ENCODE data around the gene PPP1R9B.

- TF ChIP-seq, protein P1, sequence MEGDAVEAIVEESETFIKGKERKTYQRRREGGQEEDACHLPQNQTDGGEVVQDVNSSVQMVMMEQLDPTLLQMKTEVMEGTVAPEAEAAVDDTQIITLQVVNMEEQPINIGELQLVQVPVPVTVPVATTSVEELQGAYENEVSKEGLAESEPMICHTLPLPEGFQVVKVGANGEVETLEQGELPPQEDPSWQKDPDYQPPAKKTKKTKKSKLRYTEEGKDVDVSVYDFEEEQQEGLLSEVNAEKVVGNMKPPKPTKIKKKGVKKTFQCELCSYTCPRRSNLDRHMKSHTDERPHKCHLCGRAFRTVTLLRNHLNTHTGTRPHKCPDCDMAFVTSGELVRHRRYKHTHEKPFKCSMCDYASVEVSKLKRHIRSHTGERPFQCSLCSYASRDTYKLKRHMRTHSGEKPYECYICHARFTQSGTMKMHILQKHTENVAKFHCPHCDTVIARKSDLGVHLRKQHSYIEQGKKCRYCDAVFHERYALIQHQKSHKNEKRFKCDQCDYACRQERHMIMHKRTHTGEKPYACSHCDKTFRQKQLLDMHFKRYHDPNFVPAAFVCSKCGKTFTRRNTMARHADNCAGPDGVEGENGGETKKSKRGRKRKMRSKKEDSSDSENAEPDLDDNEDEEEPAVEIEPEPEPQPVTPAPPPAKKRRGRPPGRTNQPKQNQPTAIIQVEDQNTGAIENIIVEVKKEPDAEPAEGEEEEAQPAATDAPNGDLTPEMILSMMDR (IDR thresholded peaks at IDR 0.05; ENCODE audit: low read depth, low read length, poor library complexity, severe bottlenecking): no peak
- no peak for TF ChIP-seq EZH2phosphoT487 (IDR thresholded peaks at IDR 0.05; ENCODE audit: borderline replicate concordance, low read length)
Observed at GRCh38 chr17:50143461-50144176, 6.9 kb downstream of the PPP1R9B start.
